Panc1 (cell line): Measurements from ENCODE around the gene CANT1. TPM values are rescaled to one million over a fixed set of nuclear protein-coding genes. Genes with fewer than 3 reads are reported as not detected.

Experiments used
- ATAC-seq: fragments of 200-7000 bp; cut with Tn5 transposase; 2 replicates; pipeline ENCODE4 v1.9.1; 2020; ENCODE audit warnings: mild to moderate bottlenecking, moderate library complexity
- BruUV-seq: library from RNA; stranded (reverse); fragments of 400-500 nt; replicated peaks from 2 replicates; lab custom pipeline; 2021; lab: Mats Ljungman, UMichigan
- CTCF ChIA-PET: fragments of 300-600 bp; sonication (Branson Sonifier 250); formaldehyde crosslinking; loops from one replicate; lab custom pipeline; 2022; ENCODE audit warnings: antibody characterized with exemption; lab: Charles Lee
- POLR2A ChIA-PET: fragments of 300-600 bp; sonication (Branson Sonifier 250); formaldehyde crosslinking; loops from one replicate; lab custom pipeline; 2022; ENCODE audit warnings: antibody characterized with exemption; lab: Charles Lee
- DNase-seq: peaks from one replicate; pipeline ENCODE4 v3.0.0-alpha.2; 2010; ENCODE audit warnings: low read depth, low spot score
- H3K27ac ChIP-seq: 2 replicates; pipeline ENCODE4 v1.5.1; 2011; ENCODE audit warnings: mild to moderate bottlenecking, low read length, inconsistent platforms
- H3K27me3 ChIP-seq: fragments of 200-500 bp; sonication (Bioruptor generic); 2 replicates; pipeline ENCODE4 v1.6.0; 2014; ENCODE audit warnings: low read length, inconsistent platforms; ENCODE audit not compliant: control insufficient read depth, insufficient read depth
- H3K36me3 ChIP-seq: fragments of 200-500 bp; sonication (Bioruptor generic); 2 replicates; pipeline ENCODE4 v1.5.1; 2014; ENCODE audit warnings: inconsistent platforms, mild to moderate bottlenecking, low read length, moderate library complexity; ENCODE audit not compliant: control insufficient read depth, insufficient read depth
- H3K4me1 ChIP-seq: 2 replicates; pipeline ENCODE4 v1.5.1; 2011; ENCODE audit warnings: inconsistent platforms, mild to moderate bottlenecking, low read length, moderate library complexity; ENCODE audit not compliant: control insufficient read depth, insufficient read depth
- H3K4me3 ChIP-seq, 2 experiments: 2 replicates each; pipeline ENCODE4 v1.5.1; 2011 to 2012; ENCODE audit warnings: low read depth in 2 of 2, low read length in 2 of 2, mild to moderate bottlenecking in 2 of 2, inconsistent platforms in 1 of 2, moderate library complexity in 1 of 2
- H3K9me3 ChIP-seq: fragments of 200-500 bp; sonication (Bioruptor generic); 2 replicates; pipeline ENCODE4 v1.5.1; 2014; ENCODE audit warnings: low read depth, mild to moderate bottlenecking, inconsistent platforms, low read length, moderate library complexity; ENCODE audit not compliant: control insufficient read depth, insufficient read depth
- POLR2AphosphoS5 ChIP-seq: IDR thresholded peaks from 2 replicates; pipeline ENCODE4 v1.6.1; 2012; ENCODE audit warnings: mild to moderate bottlenecking, low read depth, low read length, moderate library complexity
- REST ChIP-seq, 2 experiments: IDR thresholded peaks; 2 replicates each; pipeline ENCODE4 v1.6.1; 2011 to 2012; ENCODE audit warnings: low read depth in 2 of 2, control low read depth in 1 of 2, low read length in 1 of 2, mild to moderate bottlenecking in 1 of 2, moderate library complexity in 1 of 2; ENCODE audit not compliant: insufficient read depth in 1 of 2
- SIN3A ChIP-seq: IDR thresholded peaks from 2 replicates; pipeline ENCODE4 v1.6.1; 2012; ENCODE audit warnings: low read depth, mild to moderate bottlenecking, low read length, moderate library complexity, borderline replicate concordance; ENCODE audit not compliant: insufficient read depth
- TCF7L2 ChIP-seq: IDR thresholded peaks from 2 replicates; pipeline ENCODE4 v1.6.1; 2011; ENCODE audit warnings: mild to moderate bottlenecking, low read depth, low read length, inconsistent platforms
- in situ Hi-C: cut with HindIII; loops from 2 replicates; pipeline ENCODE4 v1.10.0; 2016; ENCODE audit warnings: low sequenced_read_pairs, low pct_unique_long_range_greater_than_20kb
- intact Hi-C: fragments of 100-400 bp; cut with micrococcal nuclease; formaldehyde crosslinking; loops from one replicate; pipeline ENCODE4 v1.10.0; 2022; ENCODE audit not compliant: unreplicated experiment
- total RNA-seq: library from RNA; stranded (reverse); gene quantifications from one replicate; pipeline ENCODE4 v1.2.1, GENCODE V29; 2021; ENCODE audit not compliant: unreplicated experiment
- TF ChIP-seq, protein P1 (sequence below): fragments of 450-650 bp; IDR thresholded peaks from 2 replicates; pipeline ENCODE4 v1.5.1; 2017; ENCODE audit warnings: mild to moderate bottlenecking

Gene CANT1
- total RNA-seq, 1 experiment from 2014 or later = 160 TPM

GRCh38 chr17:78951967-78952551 is 57.5 kb downstream of the CANT1 start:
- TF ChIP-seq SIN3A (no peak), POLR2AphosphoS5 (no peak), REST (IDR thresholded peaks at IDR 0.05; ENCODE audit: insufficient read depth in 1 of 2, low read depth in 2 of 2, low read length in 1 of 2) (no peak), TCF7L2 (no peak)
- TF ChIP-seq, protein P1, sequence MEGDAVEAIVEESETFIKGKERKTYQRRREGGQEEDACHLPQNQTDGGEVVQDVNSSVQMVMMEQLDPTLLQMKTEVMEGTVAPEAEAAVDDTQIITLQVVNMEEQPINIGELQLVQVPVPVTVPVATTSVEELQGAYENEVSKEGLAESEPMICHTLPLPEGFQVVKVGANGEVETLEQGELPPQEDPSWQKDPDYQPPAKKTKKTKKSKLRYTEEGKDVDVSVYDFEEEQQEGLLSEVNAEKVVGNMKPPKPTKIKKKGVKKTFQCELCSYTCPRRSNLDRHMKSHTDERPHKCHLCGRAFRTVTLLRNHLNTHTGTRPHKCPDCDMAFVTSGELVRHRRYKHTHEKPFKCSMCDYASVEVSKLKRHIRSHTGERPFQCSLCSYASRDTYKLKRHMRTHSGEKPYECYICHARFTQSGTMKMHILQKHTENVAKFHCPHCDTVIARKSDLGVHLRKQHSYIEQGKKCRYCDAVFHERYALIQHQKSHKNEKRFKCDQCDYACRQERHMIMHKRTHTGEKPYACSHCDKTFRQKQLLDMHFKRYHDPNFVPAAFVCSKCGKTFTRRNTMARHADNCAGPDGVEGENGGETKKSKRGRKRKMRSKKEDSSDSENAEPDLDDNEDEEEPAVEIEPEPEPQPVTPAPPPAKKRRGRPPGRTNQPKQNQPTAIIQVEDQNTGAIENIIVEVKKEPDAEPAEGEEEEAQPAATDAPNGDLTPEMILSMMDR = no peak
- peaks cover 19% of the 10 kb centered on the region for H3K9me3 ChIP-seq
- POLR2A ChIA-PET = interaction anchor here (0.6 kb wide), 1 partner anchor 149 kb away, joined by 8 read pairs; no protein-coding TSS in a partner anchor
- BruUV-seq = no TSS peak
- no peaks in the 10 kb centered on the region for H3K4me1 ChIP-seq
- no peaks in the 10 kb centered on the region for H3K27me3 ChIP-seq
- no peak overlapping the region for H3K4me3 ChIP-seq
- CTCF ChIA-PET = no interaction called here
- no peak for ATAC-seq
- intact Hi-C loops = no loop called here
- H3K27ac ChIP-seq = no peak overlapping the region
- DNase-seq = no peak
- H3K36me3 ChIP-seq = no peaks in the 10 kb centered on the region
- in situ Hi-C loops = no loop called here

DNA sequence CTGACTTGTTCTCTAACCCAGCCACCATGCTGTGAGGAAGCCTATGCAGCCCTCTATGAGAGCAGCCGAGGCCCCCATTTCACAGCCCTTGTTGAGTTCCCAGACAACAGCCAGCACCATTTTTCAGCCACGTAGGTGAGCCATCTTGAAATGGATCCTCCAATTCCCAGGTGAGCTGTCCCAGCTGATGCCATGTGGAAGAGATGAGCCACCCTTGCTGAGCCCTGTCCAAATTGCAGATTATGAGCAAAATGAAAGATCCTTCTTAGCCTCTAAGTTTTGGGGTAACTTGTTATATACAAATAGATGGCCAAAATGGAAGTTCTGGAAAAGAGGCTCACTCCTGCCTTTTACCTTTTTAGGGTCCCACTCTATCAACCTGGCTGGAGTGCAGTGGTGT is 58.7 kb downstream of the CANT1 start:
- TF ChIP-seq SIN3A (no peak), POLR2AphosphoS5 (no peak)
- BruUV-seq = no TSS peak
- H3K4me3 ChIP-seq = no peak overlapping the region
- H3K4me1 ChIP-seq = no peaks in the 10 kb centered on the region
- no peak for DNase-seq
- POLR2A ChIA-PET = no interaction called here
- H3K9me3 ChIP-seq = peaks cover 19% of the 10 kb centered on the region
- ATAC-seq = no peak
- H3K36me3 ChIP-seq = no peaks in the 10 kb centered on the region
- intact Hi-C loops (no loop called here), in situ Hi-C loops (no loop called here)
- no peaks in the 10 kb centered on the region for H3K27me3 ChIP-seq
- H3K27ac ChIP-seq = no peak overlapping the region
- CTCF ChIA-PET = interaction anchor here (0.5 kb wide), 1 partner anchor 139 kb away, joined by 4 read pairs; no protein-coding TSS in a partner anchor
